ENCODE results near the gene PDE6B.
A peak's percentile ranks its signal among the peaks of the same experiment; 100 is the strongest.

PDE6B gene

GRCh38 chr4:601612-602558 is 23.5 kb upstream of the PDE6B start:
- no peak for DNase-seq

- DNase-seq: no peak
These were observed 22.8 kb upstream of the PDE6B start for GRCh38 chr4:602559-602942.

- DNase-seq: no peak
These were observed 21.2 kb upstream of the PDE6B start for GRCh38 chr4:604131-604530.

GRCh38 chr4:605702-606425 is 19.5 kb upstream of the PDE6B start:
- no peak for DNase-seq

- DNase-seq: no peak
These were observed 17.1 kb upstream of the PDE6B start for GRCh38 chr4:608236-608635.

GRCh38 chr4:609400-610050 is 15.8 kb upstream of the PDE6B start:
- DNase-seq: no peak

- peak; percentile 63 for DNase-seq
These were observed 14.7 kb upstream of the PDE6B start for GRCh38 chr4:610411-611261.

- DNase-seq: no peak
These were observed 13.2 kb upstream of the PDE6B start for GRCh38 chr4:612052-612748.

- no peak for DNase-seq
These were observed 12.6 kb upstream of the PDE6B start for GRCh38 chr4:612749-613125.

GRCh38 chr4:613126-613525 is 12.2 kb upstream of the PDE6B start:
- no peak for DNase-seq

- DNase-seq: no peak
These were observed 9.3 kb upstream of the PDE6B start for GRCh38 chr4:616091-616490.

- DNase-seq: no peak
These were observed 8.3 kb upstream of the PDE6B start for GRCh38 chr4:616911-617643.

GRCh38 chr4:617644-618641 is 7.4 kb upstream of the PDE6B start:
- DNase-seq: no peak

- no peak for DNase-seq
These were observed 5.2 kb upstream of the PDE6B start for GRCh38 chr4:620201-620600.

GRCh38 chr4:620851-621261 is 4.5 kb upstream of the PDE6B start:
- DNase-seq: no peak

GRCh38 chr4:621296-622070 is 3.9 kb upstream of the PDE6B start:
- DNase-seq: no peak

- DNase-seq: no peak
These were observed 3.0 kb upstream of the PDE6B start for GRCh38 chr4:622071-622995.

All from T1000 (cell line).